ENCODE results near the gene OTC.

Gene OTC

DNA sequence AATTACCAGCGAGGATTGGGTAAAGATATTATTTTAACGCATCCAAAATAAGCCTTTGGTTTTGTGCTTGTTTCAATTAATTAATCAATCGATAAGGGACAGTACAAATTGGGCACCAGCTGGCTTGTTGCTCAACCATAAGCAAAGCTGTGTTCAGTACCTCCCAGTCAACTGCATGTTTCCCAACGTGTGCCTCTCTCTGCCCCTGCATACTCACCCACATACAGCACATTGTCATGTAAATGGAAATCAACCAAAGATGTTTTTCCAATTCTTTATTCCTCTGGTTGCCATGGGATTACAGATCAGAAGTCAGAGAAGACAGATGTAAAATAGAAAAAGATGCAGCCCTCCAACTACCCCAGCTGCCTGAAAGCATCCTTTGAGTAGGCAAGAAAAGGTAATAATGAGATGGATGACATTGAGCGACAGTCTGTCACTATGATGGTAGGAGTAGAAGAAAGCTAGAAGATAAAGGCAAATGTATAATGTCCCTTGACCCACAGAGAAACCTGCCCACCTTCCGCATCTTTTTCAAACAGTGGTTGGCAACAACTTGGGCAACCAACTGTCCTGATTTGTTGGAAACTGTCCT is 116.3 kb downstream of the OTC start:
- no peak for DNase-seq

Data from activated gamma-delta T cell treated with Interleukin-2 at 50 U/mL for 16 hours (primary cell).